ENCODE results near the gene GAB2. TPM values are rescaled to one million over a fixed set of nuclear protein-coding genes. Genes with fewer than 3 reads are reported as not detected.

GAB2 gene
- total RNA-seq, 1 experiment from 2014 or later: 3.3 TPM

GRCh38 chr11:78228467-78228866 is 189.2 kb downstream of the GAB2 start:
- no CpG with 5 or more reads among the region's 3 CpGs for WGBS (ENCODE audit: extremely low coverage, insufficient read length, low lambda C conversion rate)
- H3K9me3 Mint-ChIP-seq: no peaks in the 10 kb centered on the region
- no peak overlapping the region for H3K14ac ChIP-seq (ENCODE audit: insufficient read depth, low read length)

More at GRCh38 chr11:78228467-78228866, 189.2 kb downstream of the GAB2 start:
- Mint-ChIP-seq H3K27ac (no peak overlapping the region), H3K4me1 (no peaks in the 10 kb centered on the region), H3K36me3 (ENCODE audit: insufficient read depth in 1 of 3, low read depth in 3 of 3) (peaks cover 0 to 4% (median 0%) of the 10 kb centered on the region in 3 experiments; a peak in 2 of 7 replicates), H3K4me3 (no peak overlapping the region), H3K27me3 (ENCODE audit: low read depth) (no peaks in the 10 kb centered on the region)
- Histone ChIP-seq H2BK12ac (ENCODE audit: insufficient read length, low read depth, low read length) (no peak overlapping the region), H3K79me2 (ENCODE audit: insufficient read depth, low read length) (no peaks in the 10 kb centered on the region), H3K27me3 (ENCODE audit: insufficient read depth, low read length) (no peaks in the 10 kb centered on the region), H3K27ac (ENCODE audit: insufficient read length, low read depth, low read length) (no peak overlapping the region), H3K23ac (ENCODE audit: insufficient read length, low read depth, low read length) (no peak overlapping the region), H3K4me2 (ENCODE audit: insufficient read depth, insufficient read length, low read length) (no peak overlapping the region), H3K4ac (ENCODE audit: low read depth, low read length) (no peak overlapping the region), H3K56ac (ENCODE audit: insufficient read length, low read depth, low read length) (no peak overlapping the region), H4K5ac (ENCODE audit: insufficient read length, low read depth, low read length) (no peak overlapping the region), H3K4me1 (ENCODE audit: insufficient read depth, low read length) (peaks cover 2% of the 10 kb centered on the region; the same call in 1 of the 2 replicates), H3K18ac (ENCODE audit: insufficient read length, low read depth, low read length) (no peak overlapping the region), H3K9ac (ENCODE audit: extremely low read depth, insufficient read length, low read length) (no peak overlapping the region), H2BK5ac (ENCODE audit: insufficient read length, low read length) (no peak overlapping the region), H2BK120ac (ENCODE audit: low read depth, low read length, poor library complexity, severe bottlenecking) (no peak overlapping the region), H2BK20ac (ENCODE audit: low read depth, low read length, poor library complexity, severe bottlenecking) (no peak overlapping the region), H4K20me1 (ENCODE audit: control insufficient read depth, insufficient read depth, insufficient read length) (no peaks in the 10 kb centered on the region), H2AK5ac (ENCODE audit: insufficient read length, low read length) (no peak overlapping the region), H3T11ph (ENCODE audit: low read length) (no peak overlapping the region), H4K8ac (replicated peaks; ENCODE audit: insufficient read length, low read depth, low read length) (no peak overlapping the region), H3K9me3 (ENCODE audit: control insufficient read depth, low read depth, low read length) (no peaks in the 10 kb centered on the region), H3K23me2 (ENCODE audit: insufficient read length, low read depth, low read length, poor library complexity, severe bottlenecking) (no peaks in the 10 kb centered on the region), H4K91ac (ENCODE audit: insufficient read length, low read depth, low read length) (no peak overlapping the region), H2BK15ac (ENCODE audit: low read depth, low read length) (no peak overlapping the region), H3K79me1 (ENCODE audit: insufficient read depth, low read depth, low read length, poor library complexity, severe bottlenecking) (no peaks in the 10 kb centered on the region), H2AFZ (ENCODE audit: low read length) (no peak overlapping the region)
- TF ChIP-seq, protein P1, sequence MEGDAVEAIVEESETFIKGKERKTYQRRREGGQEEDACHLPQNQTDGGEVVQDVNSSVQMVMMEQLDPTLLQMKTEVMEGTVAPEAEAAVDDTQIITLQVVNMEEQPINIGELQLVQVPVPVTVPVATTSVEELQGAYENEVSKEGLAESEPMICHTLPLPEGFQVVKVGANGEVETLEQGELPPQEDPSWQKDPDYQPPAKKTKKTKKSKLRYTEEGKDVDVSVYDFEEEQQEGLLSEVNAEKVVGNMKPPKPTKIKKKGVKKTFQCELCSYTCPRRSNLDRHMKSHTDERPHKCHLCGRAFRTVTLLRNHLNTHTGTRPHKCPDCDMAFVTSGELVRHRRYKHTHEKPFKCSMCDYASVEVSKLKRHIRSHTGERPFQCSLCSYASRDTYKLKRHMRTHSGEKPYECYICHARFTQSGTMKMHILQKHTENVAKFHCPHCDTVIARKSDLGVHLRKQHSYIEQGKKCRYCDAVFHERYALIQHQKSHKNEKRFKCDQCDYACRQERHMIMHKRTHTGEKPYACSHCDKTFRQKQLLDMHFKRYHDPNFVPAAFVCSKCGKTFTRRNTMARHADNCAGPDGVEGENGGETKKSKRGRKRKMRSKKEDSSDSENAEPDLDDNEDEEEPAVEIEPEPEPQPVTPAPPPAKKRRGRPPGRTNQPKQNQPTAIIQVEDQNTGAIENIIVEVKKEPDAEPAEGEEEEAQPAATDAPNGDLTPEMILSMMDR (conservative IDR thresholded peaks at IDR 0.05): peak; percentile 74
- peak; percentile 45 for DNase-seq

All from H9 (cell line).